ENCODE results near the gene AMELY.

GRCh38 chrY:6911253-6911881 lies at the start of gene AMELY:
- no peak for TF ChIP-seq CTCF (IDR thresholded peaks at IDR 0.05; ENCODE audit: low read depth, low read length)
- no peak for TF ChIP-seq POLR2A (IDR thresholded peaks at IDR 0.05; ENCODE audit: extremely low read depth, insufficient read length)
- TF ChIP-seq MAX (IDR thresholded peaks at IDR 0.05; ENCODE audit: low read depth, low read length): no peak
- TF ChIP-seq MYC (IDR thresholded peaks at IDR 0.05; ENCODE audit: low read depth, low read length): no peak
